DOHH2 (cell line): ENCODE results near the gene CAMTA1.

Experiments used
- H3F3A ChIP-seq: fragments of 200-600 bp; sonication (generic), shearing (Covaris generic); 2 replicates; pipeline ENCODE4 v1.6.0; 2016; ENCODE audit warnings: antibody characterized with exemption, mild to moderate bottlenecking; ENCODE audit not compliant: control insufficient read depth, insufficient read depth
- H3K27ac ChIP-seq: fragments of 200-600 bp; sonication (generic); 2 replicates; pipeline ENCODE4 v1.5.1; 2014; ENCODE audit warnings: low read depth, mild to moderate bottlenecking, low read length, moderate library complexity
- H3K27me3 ChIP-seq: fragments of 200-600 bp; sonication (generic); 2 replicates; pipeline ENCODE4 v1.6.1; 2014; ENCODE audit warnings: mild to moderate bottlenecking, low read length, mixed read lengths; ENCODE audit not compliant: control insufficient read depth
- H3K36me3 ChIP-seq: fragments of 200-600 bp; sonication (generic); 2 replicates; pipeline ENCODE4 v1.6.1; 2014; ENCODE audit warnings: mild to moderate bottlenecking, low read length, moderate library complexity, mixed read lengths; ENCODE audit not compliant: control insufficient read depth
- H3K4me1 ChIP-seq: fragments of 200-600 bp; sonication (generic); 2 replicates; pipeline ENCODE4 v1.6.1; 2014; ENCODE audit warnings: mild to moderate bottlenecking, low read length, mixed read lengths; ENCODE audit not compliant: control insufficient read depth
- H3K4me2 ChIP-seq: fragments of 200-600 bp; sonication (generic); 2 replicates; pipeline ENCODE4 v1.6.0; 2014; ENCODE audit warnings: mild to moderate bottlenecking, low read length, moderate library complexity
- H3K4me3 ChIP-seq: fragments of 200-600 bp; sonication (generic); 2 replicates; pipeline ENCODE4 v1.5.1; 2014; ENCODE audit warnings: mild to moderate bottlenecking, low read length, mixed read lengths
- H3K79me2 ChIP-seq: fragments of 200-600 bp; sonication (generic); 2 replicates; pipeline ENCODE4 v1.6.1; 2014; ENCODE audit warnings: mild to moderate bottlenecking, low read length, mixed read lengths; ENCODE audit not compliant: control insufficient read depth
- H3K9me2 ChIP-seq: fragments of 200-600 bp; sonication (generic); replicated peaks from 2 replicates; pipeline ENCODE4 v1.6.1; 2014; ENCODE audit warnings: mild to moderate bottlenecking, low read length, mixed read lengths; ENCODE audit not compliant: control insufficient read depth
- H3K9me3 ChIP-seq: fragments of 200-600 bp; sonication (generic); 2 replicates; pipeline ENCODE4 v1.6.1; 2014; ENCODE audit warnings: antibody characterized with exemption, low read length, mixed read lengths; ENCODE audit not compliant: control insufficient read depth, insufficient read depth
- H4K20me1 ChIP-seq: fragments of 200-600 bp; sonication (generic); 2 replicates; pipeline ENCODE4 v1.6.0; 2014; ENCODE audit warnings: low read depth, mild to moderate bottlenecking, antibody characterized with exemption, low read length, moderate library complexity; ENCODE audit not compliant: control insufficient read depth, insufficient read depth
- EZH2phosphoT487 ChIP-seq: fragments of 200-600 bp; sonication (generic); IDR thresholded peaks from 2 replicates; pipeline ENCODE4 v1.6.1; 2017; ENCODE audit warnings: borderline replicate concordance, mild to moderate bottlenecking, antibody characterized with exemption, low read length, moderate library complexity, mixed read lengths
- TF ChIP-seq, protein P1 (sequence below): fragments of 200-600 bp; sonication (generic); IDR thresholded peaks from one replicate; pipeline ENCODE4 v1.5.1; 2014; ENCODE audit warnings: antibody characterized with exemption, mild to moderate bottlenecking, low read depth, low read length; ENCODE audit not compliant: poor library complexity, severe bottlenecking

Gene CAMTA1

DNA sequence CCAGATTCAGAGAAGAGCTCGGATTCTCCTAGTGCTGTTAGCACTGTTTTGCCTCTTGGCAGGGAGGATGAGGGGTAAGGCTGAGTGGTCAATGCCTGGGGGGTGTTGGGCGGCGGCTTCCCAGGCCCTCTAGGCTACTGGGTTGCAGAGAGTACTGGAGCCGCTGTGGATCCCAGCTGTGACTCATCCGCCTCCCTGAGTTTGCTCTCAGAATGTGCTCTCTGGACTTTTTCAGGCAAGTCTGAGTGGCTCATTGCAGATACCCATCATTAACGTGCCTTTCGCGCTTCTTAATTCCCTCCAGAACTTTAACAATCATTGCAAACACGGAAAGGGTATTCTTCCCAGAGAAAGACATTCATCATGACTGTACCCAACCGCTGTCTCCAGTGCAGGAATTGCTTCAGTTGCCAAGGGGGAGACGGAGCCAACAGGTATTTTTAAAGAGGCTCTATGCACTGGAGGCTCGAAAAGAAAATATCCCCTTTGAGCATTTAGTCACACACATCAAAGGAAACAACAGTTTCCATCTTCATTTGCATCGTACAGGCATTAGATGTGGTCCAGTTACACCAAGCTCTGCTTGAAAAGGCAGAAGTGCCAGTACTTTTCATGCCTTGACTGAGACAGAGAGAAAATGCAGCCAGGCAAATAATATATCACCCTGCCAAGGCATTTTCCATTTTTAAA is 14.4 kb upstream of the CAMTA1 start:
- no peak for TF ChIP-seq EZH2phosphoT487
- TF ChIP-seq, protein P1, sequence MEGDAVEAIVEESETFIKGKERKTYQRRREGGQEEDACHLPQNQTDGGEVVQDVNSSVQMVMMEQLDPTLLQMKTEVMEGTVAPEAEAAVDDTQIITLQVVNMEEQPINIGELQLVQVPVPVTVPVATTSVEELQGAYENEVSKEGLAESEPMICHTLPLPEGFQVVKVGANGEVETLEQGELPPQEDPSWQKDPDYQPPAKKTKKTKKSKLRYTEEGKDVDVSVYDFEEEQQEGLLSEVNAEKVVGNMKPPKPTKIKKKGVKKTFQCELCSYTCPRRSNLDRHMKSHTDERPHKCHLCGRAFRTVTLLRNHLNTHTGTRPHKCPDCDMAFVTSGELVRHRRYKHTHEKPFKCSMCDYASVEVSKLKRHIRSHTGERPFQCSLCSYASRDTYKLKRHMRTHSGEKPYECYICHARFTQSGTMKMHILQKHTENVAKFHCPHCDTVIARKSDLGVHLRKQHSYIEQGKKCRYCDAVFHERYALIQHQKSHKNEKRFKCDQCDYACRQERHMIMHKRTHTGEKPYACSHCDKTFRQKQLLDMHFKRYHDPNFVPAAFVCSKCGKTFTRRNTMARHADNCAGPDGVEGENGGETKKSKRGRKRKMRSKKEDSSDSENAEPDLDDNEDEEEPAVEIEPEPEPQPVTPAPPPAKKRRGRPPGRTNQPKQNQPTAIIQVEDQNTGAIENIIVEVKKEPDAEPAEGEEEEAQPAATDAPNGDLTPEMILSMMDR = no peak
- no peak overlapping the region for H3K4me2 ChIP-seq
- peaks cover 10% of the 10 kb centered on the region for H3K27me3 ChIP-seq
- H3K79me2 ChIP-seq = no peaks in the 10 kb centered on the region
- no peak overlapping the region for H3K4me3 ChIP-seq
- no peaks in the 10 kb centered on the region for H3K36me3 ChIP-seq
- H3F3A ChIP-seq = no peaks in the 10 kb centered on the region
- H3K9me2 ChIP-seq = no peaks in the 10 kb centered on the region
- no peak overlapping the region for H3K27ac ChIP-seq
- H3K4me1 ChIP-seq = 0 out of 2 replicates have a peak, but pooled peaks cover 5% of the 10 kb centered on the region
- no peaks in the 10 kb centered on the region for H3K9me3 ChIP-seq
- no peaks in the 10 kb centered on the region for H4K20me1 ChIP-seq

DNA sequence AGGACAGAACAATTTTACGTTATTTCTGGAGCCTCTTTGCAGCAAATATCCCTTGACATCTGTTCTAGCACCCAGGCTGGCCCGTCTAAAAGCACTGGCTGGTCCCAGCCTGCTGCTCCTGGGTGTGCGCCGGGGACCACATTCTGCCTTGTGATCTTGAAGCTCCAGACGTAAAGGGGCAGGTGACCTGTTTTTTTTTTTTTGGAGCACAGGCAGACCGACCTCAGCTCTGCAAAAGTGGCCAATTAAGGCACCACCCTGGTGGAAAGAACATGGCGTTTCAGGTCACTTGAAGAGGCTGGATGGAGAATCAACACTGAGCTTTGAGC is 13.8 kb upstream of the CAMTA1 start:
- Histone ChIP-seq H3K36me3 (no peaks in the 10 kb centered on the region), H3K4me2 (no peak overlapping the region), H3K27me3 (peaks cover 10% of the 10 kb centered on the region), H3K4me1 (0 out of 2 replicates have a peak, but pooled peaks cover 5% of the 10 kb centered on the region), H3K79me2 (no peaks in the 10 kb centered on the region), H3K27ac (no peak overlapping the region), H4K20me1 (no peaks in the 10 kb centered on the region), H3K9me2 (no peaks in the 10 kb centered on the region), H3K4me3 (no peak overlapping the region), H3F3A (no peaks in the 10 kb centered on the region), H3K9me3 (no peaks in the 10 kb centered on the region)
- TF ChIP-seq, protein P1 = no peak
- TF ChIP-seq EZH2phosphoT487 = no peak

DNA sequence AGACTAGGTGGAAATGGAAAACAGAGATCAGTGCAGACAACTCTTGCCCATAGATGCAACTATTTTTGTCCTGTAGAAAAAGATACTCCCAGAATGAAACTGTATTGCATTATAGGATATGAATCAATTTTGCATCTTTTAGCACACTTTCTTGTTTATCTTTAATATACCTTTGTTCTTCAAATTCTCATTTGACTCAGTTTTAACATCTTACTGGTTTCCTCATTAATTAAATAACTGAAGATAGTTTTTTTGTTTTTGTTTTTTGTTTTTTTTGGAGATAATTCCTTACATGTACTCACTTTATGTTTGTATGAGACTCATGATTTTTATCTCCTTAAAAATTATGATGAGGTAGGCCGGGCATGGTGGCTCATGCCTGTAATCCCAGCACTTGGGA is 10.9 kb upstream of the CAMTA1 start:
- H3K4me3 ChIP-seq = no peak overlapping the region
- H3K79me2 ChIP-seq = no peaks in the 10 kb centered on the region
- no peaks in the 10 kb centered on the region for H3K9me3 ChIP-seq
- H3K36me3 ChIP-seq = no peaks in the 10 kb centered on the region
- peaks cover 21% of the 10 kb centered on the region for H3K4me1 ChIP-seq
- H3F3A ChIP-seq = no peaks in the 10 kb centered on the region
- H3K4me2 ChIP-seq = no peak overlapping the region
- peaks cover 10% of the 10 kb centered on the region for H3K27me3 ChIP-seq
- no peaks in the 10 kb centered on the region for H3K9me2 ChIP-seq
- no peak overlapping the region for H3K27ac ChIP-seq
- TF ChIP-seq EZH2phosphoT487 = no peak
- TF ChIP-seq, protein P1 = no peak
- no peaks in the 10 kb centered on the region for H4K20me1 ChIP-seq
